ENCODE results near the gene NCAPH2.
"Not testable (repeated sequence)": the region's sequence is repeated elsewhere in the genome, so short reads cannot be mapped to it uniquely, and the experiment has no call there.

The NCAPH2 gene

GRCh38 chr22:50528682-50529415 is 20.8 kb downstream of the NCAPH2 start:
- H3K4me3 ChIP-seq (ENCODE audit: low read length): no peak overlapping the region
- H3K4me1 ChIP-seq (ENCODE audit: insufficient read depth, low read length): peaks cover 26% of the 10 kb centered on the region
- peaks cover 15% of the 10 kb centered on the region for H3K9me3 ChIP-seq (ENCODE audit: low read length)
- peaks cover 7% of the 10 kb centered on the region for H3K27me3 ChIP-seq (ENCODE audit: insufficient read depth, low read length)
- H2AFZ ChIP-seq (ENCODE audit: low read depth, low read length): no peak overlapping the region
- H3K36me3 ChIP-seq (ENCODE audit: insufficient read depth, low read length): peaks cover 1% of the 10 kb centered on the region

DNA sequence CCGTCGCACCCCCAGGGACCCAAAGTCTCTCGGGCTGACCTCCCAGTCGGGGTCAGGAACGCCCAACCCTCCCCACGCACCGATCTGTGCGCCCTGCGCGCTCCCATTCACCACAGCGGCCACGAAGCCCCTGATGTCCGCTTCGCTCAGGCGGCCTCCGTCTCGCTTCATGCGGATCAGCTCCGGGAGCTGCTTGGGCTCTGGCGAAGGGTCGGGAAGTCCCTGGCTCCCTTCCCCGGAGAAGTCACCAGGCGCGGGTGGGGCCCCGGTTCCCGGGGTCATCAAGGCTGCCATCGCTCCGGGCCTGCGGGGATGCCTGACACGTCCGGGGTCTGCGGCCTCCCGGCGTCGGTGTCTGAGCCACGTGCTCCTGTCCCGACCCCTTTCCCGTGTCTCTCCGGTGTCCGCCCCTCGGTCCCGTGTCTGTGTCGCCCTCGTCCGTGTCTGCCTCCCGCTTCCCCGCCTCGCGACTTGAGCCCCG is 21.4 kb downstream of the NCAPH2 start:
- H3K27me3 ChIP-seq (ENCODE audit: insufficient read depth, low read length): peaks cover 7% of the 10 kb centered on the region
- H3K4me3 ChIP-seq (ENCODE audit: low read length): no peak overlapping the region
- no peaks in the 10 kb centered on the region for H3K36me3 ChIP-seq (ENCODE audit: insufficient read depth, low read length)
- no peak overlapping the region for H2AFZ ChIP-seq (ENCODE audit: low read depth, low read length)
- peaks cover 23% of the 10 kb centered on the region for H3K4me1 ChIP-seq (ENCODE audit: insufficient read depth, low read length)
- H3K9me3 ChIP-seq (ENCODE audit: low read length): peaks cover 15% of the 10 kb centered on the region

- H3K27me3 ChIP-seq (ENCODE audit: insufficient read depth, low read length): peaks cover 7% of the 10 kb centered on the region
- peaks cover 15% of the 10 kb centered on the region for H3K9me3 ChIP-seq (ENCODE audit: low read length)
- peaks cover 17% of the 10 kb centered on the region for H3K4me1 ChIP-seq (ENCODE audit: insufficient read depth, low read length)
- H2AFZ ChIP-seq (ENCODE audit: low read depth, low read length): no peak within 1 kb of the TSS
- H3K4me3 ChIP-seq (ENCODE audit: low read length): no peak within 1 kb of the TSS
- no peaks in the 10 kb centered on the region for H3K36me3 ChIP-seq (ENCODE audit: insufficient read depth, low read length)
Observed at GRCh38 chr22:50529897-50530579, 22.0 kb downstream of the NCAPH2 start, which contains the start of gene TYMP. TYMP (minus strand) TSS chr22:50530012; CDS start chr22:50529709, 303 bp downstream.

DNA sequence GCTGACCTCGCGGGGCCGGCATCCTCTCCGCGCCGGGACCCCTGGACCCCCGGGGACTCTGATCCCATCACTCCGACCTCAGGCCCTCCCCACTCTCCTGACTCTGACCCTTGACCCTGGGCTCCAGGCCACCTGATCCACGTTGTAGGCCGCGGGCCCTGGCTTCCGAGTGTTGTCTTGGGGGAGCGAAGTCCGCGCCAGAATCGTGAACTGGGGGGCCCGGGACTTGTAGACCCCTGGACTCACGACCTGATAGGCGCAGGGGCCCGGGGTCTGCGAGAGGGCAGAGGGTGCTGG is 22.5 kb downstream of the NCAPH2 start:
- Histone ChIP-seq H3K4me3 (ENCODE audit: low read length) (no peak overlapping the region), H3K27me3 (ENCODE audit: insufficient read depth, low read length) (peaks cover 7% of the 10 kb centered on the region), H2AFZ (ENCODE audit: low read depth, low read length) (no peak overlapping the region), H3K9me3 (ENCODE audit: low read length) (peaks cover 15% of the 10 kb centered on the region), H3K36me3 (ENCODE audit: insufficient read depth, low read length) (no peaks in the 10 kb centered on the region), H3K4me1 (ENCODE audit: insufficient read depth, low read length) (peaks cover 14% of the 10 kb centered on the region)

DNA sequence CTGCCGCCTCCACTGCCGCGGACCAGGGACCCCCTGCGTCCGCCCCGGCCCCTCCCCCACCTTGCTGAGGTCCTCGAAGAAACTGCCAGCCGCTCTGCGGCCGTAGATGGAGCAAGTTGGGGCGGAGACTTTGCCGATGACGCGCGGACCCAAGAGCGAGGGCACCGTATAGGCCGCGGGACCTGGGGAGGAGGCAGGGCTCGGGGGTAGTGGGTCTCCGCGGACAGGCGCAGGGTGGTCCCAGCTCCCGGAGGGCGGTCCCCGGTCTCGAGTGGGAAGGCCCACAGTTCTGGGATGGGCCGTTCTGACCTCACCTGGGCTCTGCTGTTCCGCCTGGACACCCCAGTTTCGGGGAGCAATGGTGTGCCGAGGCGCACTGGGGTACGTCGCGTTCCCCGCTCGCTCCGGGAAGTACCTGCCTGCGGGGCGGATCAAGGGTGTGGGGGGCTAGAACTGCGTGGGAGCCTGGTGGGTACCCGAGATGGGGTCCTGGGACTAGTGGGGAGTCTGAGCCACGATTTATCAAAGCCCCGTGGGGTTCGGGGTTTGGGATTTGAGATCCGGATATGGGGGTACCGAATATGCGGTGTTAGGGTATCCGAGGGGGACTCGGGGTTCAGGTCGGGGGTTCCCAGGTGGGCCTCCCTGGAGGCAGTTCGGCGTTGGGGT is 23.0 kb downstream of the NCAPH2 start:
- Histone ChIP-seq H3K9me3 (ENCODE audit: low read length) (peaks cover 15% of the 10 kb centered on the region), H2AFZ (ENCODE audit: low read depth, low read length) (no peak overlapping the region), H3K36me3 (ENCODE audit: insufficient read depth, low read length) (no peaks in the 10 kb centered on the region), H3K4me3 (ENCODE audit: low read length) (no peak overlapping the region), H3K4me1 (ENCODE audit: insufficient read depth, low read length) (peaks cover 14% of the 10 kb centered on the region), H3K27me3 (ENCODE audit: insufficient read depth, low read length) (peaks cover 7% of the 10 kb centered on the region)

DNA sequence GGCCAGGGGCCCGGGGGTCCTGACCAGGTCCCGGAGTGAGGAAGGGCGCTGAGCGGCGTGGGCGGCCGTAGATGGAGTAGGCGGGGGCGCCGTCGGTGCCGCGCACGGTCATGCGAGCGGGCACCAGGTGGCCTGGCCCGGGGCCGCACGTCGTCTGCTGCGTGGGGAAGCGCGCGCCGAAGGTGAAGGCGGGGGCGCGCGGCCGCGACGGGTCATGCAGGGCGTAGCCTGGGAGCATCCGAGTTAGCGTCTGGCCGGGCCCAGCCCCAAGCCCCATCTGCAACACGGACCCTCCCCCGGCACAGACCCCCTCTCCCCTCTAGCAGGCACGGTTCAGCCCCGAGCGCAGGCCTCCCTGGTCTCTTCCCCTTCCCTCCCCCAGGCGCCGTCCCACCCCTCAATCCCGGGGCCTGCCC is 23.5 kb downstream of the NCAPH2 start:
- peaks cover 13% of the 10 kb centered on the region for H3K4me1 ChIP-seq (ENCODE audit: insufficient read depth, low read length)
- peak overlapping the region; percentile 80 for H2AFZ ChIP-seq (ENCODE audit: low read depth, low read length)
- H3K9me3 ChIP-seq (ENCODE audit: low read length): peaks cover 15% of the 10 kb centered on the region
- H3K36me3 ChIP-seq (ENCODE audit: insufficient read depth, low read length): no peaks in the 10 kb centered on the region
- H3K27me3 ChIP-seq (ENCODE audit: insufficient read depth, low read length): peaks cover 7% of the 10 kb centered on the region
- H3K4me3 ChIP-seq (ENCODE audit: low read length): peak overlapping the region; percentile 67

DNA sequence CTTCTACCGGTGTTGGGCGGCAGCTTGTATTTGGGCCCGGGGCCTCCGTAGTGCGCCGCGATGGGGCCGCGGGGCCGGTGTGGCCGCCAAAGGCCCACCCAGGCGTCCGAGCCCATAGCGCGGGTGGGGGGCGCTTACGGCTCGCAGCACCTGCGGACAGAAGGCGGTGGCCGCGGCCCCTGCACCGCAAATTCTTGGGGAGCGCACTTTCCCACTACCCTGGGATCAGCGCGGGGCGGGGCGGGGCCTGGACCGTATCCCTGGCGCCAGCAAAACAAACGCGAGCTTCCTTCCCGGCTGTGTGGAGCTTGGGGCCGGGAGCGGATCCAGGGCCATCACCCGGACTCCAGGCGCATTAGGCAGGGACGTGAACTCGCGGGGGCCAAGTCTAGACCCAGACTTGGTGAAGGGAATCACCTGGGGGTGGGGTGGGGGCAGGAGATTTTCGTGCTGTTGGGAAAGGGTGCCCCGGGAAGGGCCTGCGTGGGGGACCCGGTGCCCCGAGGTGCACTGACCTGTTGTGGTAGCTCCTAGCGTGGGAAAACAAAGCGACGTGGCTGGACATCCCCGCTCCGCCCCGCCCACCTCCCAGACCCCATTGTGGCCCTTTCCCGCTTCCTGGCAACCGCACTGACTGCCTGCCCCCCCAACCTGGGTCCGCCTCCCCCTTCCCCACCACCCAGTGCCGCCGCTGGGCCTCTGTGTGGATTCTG is 24.1 kb downstream of the NCAPH2 start:
- Histone ChIP-seq H2AFZ (ENCODE audit: low read depth, low read length) (peak overlapping the region; percentile 80), H3K4me1 (ENCODE audit: insufficient read depth, low read length) (peaks cover 9% of the 10 kb centered on the region), H3K4me3 (ENCODE audit: low read length) (peak overlapping the region; percentile 67), H3K27me3 (ENCODE audit: insufficient read depth, low read length) (peaks cover 7% of the 10 kb centered on the region), H3K36me3 (ENCODE audit: insufficient read depth, low read length) (no peaks in the 10 kb centered on the region), H3K9me3 (ENCODE audit: low read length) (peaks cover 15% of the 10 kb centered on the region)

GRCh38 chr22:50532824-50533796 is 25.1 kb downstream of the NCAPH2 start:
- Histone ChIP-seq H3K9me3 (ENCODE audit: low read length) (peaks cover 15% of the 10 kb centered on the region), H3K36me3 (ENCODE audit: insufficient read depth, low read length) (no peaks in the 10 kb centered on the region), H3K4me1 (ENCODE audit: insufficient read depth, low read length) (peaks cover 9% of the 10 kb centered on the region), H3K27me3 (ENCODE audit: insufficient read depth, low read length) (peaks cover 7% of the 10 kb centered on the region), H2AFZ (ENCODE audit: low read depth, low read length) (peak overlapping the region; percentile 80), H3K4me3 (ENCODE audit: low read length) (peak overlapping the region; percentile 67)

- H3K4me3 ChIP-seq (ENCODE audit: low read length): not testable (repeated sequence)
Observed at GRCh38 chr22:50533856-50534711, 26.1 kb downstream of the NCAPH2 start.

DNA sequence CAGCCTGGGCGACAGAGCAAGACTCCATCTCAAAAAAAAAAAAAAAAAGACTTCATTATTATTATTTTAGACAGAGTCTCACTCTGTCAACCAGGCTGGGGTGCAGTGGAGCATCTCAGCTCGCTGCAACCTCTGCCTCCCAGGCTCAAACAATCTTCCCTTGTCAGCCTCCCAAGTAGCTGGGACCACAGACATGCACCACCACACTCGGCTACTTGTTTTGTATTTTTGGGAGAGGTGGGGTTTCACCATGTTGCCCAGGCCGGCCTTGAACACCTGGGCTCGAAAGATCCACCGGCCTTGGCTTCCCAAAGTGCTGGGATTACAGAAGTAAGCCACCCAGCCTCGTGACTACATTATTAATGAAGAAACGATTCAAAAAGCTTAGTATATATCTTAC is 27.1 kb downstream of the NCAPH2 start:
- H3K27me3 ChIP-seq (ENCODE audit: insufficient read depth, low read length): peaks cover 7% of the 10 kb centered on the region
- no peaks in the 10 kb centered on the region for H3K36me3 ChIP-seq (ENCODE audit: insufficient read depth, low read length)
- no peak overlapping the region for H3K4me3 ChIP-seq (ENCODE audit: low read length)
- H3K9me3 ChIP-seq (ENCODE audit: low read length): peaks cover 7% of the 10 kb centered on the region
- H3K4me1 ChIP-seq (ENCODE audit: insufficient read depth, low read length): peaks cover 9% of the 10 kb centered on the region
- H2AFZ ChIP-seq (ENCODE audit: low read depth, low read length): no peak overlapping the region

More at GRCh38 chr22:50533856-50534711, 26.1 kb downstream of the NCAPH2 start:
- not testable (repeated sequence) for H3K4me1 ChIP-seq (ENCODE audit: insufficient read depth, low read length); H2AFZ ChIP-seq (ENCODE audit: low read depth, low read length); H3K27me3 ChIP-seq (ENCODE audit: insufficient read depth, low read length); H3K36me3 ChIP-seq (ENCODE audit: insufficient read depth, low read length)
- H3K9me3 ChIP-seq (ENCODE audit: low read length): peaks cover 14% of the 10 kb centered on the region

DNA sequence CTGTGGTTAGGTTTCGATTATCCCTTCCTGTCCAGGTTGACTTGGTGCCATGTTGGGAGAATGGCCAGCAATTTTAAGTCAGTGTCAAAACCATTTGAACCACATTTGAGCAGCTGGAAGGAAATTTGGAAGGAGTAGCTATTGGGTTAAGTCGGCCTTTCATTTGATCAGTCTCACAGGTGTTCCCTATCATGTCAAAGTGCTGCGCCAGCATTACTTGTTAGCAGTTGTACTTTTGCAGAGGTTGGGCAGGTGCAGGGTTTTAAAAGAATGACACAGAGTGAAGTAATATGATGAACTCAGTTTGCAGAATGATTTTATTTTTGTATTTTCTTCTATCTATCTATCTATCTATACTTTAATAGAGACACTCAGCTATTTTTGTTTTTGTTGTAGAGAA is 28.2 kb downstream of the NCAPH2 start:
- Histone ChIP-seq H3K4me3 (ENCODE audit: low read length) (no peak overlapping the region), H3K9me3 (ENCODE audit: low read length) (no peaks in the 10 kb centered on the region), H2AFZ (ENCODE audit: low read depth, low read length) (no peak overlapping the region), H3K27me3 (ENCODE audit: insufficient read depth, low read length) (peaks cover 3% of the 10 kb centered on the region), H3K4me1 (ENCODE audit: insufficient read depth, low read length) (peaks cover 9% of the 10 kb centered on the region), H3K36me3 (ENCODE audit: insufficient read depth, low read length) (no peaks in the 10 kb centered on the region)
